Neural cell (in vitro differentiated cells): ENCODE data around the gene NOP10.

ENCODE experiments used
- EP300 ChIP-seq: fragments of 450-650 bp; conservative IDR thresholded peaks from 2 replicates; pipeline ENCODE4 v1.6.1; 2014; ENCODE audit warnings: antibody characterized with exemption, mild to moderate bottlenecking, moderate library complexity; ENCODE audit not compliant: poor library complexity, severe bottlenecking
- EZH2 ChIP-seq: fragments of 200-600, 300-800 bp; shearing (Covaris generic), sonication (generic); IDR thresholded peaks from 2 replicates; pipeline ENCODE4 v1.6.1; 2014; ENCODE audit warnings: antibody characterized with exemption, low read length, borderline replicate concordance, mild to moderate bottlenecking; ENCODE audit not compliant: insufficient read depth, poor library complexity, severe bottlenecking
- POLR2AphosphoS5 ChIP-seq: IDR thresholded peaks from 2 replicates; pipeline ENCODE4 v1.6.1; 2012
- SMC3 ChIP-seq: fragments of 450-650 bp; conservative IDR thresholded peaks from 2 replicates; pipeline ENCODE4 v1.6.1; 2014; ENCODE audit warnings: antibody characterized with exemption, mild to moderate bottlenecking, moderate library complexity; ENCODE audit not compliant: poor library complexity
- TAF1 ChIP-seq: IDR thresholded peaks from 2 replicates; pipeline ENCODE4 v1.6.1; 2012; ENCODE audit warnings: low read depth
- TF ChIP-seq, protein P1 (sequence below): IDR thresholded peaks from 2 replicates; pipeline ENCODE4 v1.6.1; 2012; ENCODE audit warnings: borderline replicate concordance
- TF ChIP-seq, protein P2 (sequence below): fragments of 450-650 bp; IDR thresholded peaks from 2 replicates; pipeline ENCODE4 v1.5.1; 2014; ENCODE audit warnings: antibody characterized with exemption, mild to moderate bottlenecking, moderate library complexity; ENCODE audit not compliant: poor library complexity, severe bottlenecking

DNA sequence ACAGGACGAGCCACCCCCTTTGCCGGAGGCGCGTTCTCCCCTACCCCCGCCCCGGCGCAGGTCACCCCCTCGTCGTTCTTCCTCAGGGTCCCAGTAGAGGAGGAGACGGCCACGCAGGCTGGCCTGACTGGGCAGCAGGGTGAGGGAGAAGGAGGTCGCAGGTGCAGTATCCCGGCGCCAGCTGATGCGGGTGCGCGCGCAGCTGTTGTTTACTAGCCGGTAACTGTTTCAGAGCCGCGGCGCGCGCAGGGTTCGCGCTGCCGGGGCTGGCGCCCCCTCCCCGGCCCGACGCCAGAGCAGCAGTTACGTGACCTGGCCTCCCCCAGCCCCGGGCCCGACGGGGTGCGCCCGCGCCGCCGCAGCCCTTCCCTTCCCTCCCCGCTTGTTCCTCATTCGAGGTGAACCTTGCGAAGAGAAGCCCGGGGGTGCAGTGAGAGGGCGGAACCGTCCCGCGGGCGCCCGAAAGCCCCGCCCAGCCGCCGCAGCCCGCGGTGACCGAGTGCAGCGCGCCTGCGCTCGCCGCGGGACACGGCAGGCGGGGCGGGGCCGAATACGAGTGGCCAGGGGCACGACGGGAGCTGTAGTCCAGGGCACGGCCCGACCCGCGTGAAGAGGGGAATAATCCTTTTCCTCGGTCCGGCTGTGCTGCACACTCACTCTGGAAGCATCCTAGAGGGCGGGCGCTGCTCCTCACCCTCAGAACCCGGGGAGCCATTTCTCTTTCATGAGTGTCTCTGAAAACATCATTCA, 5.2 kb downstream of the NOP10 start, which contains the start of gene SLC12A6:
- TF ChIP-seq, protein P1, sequence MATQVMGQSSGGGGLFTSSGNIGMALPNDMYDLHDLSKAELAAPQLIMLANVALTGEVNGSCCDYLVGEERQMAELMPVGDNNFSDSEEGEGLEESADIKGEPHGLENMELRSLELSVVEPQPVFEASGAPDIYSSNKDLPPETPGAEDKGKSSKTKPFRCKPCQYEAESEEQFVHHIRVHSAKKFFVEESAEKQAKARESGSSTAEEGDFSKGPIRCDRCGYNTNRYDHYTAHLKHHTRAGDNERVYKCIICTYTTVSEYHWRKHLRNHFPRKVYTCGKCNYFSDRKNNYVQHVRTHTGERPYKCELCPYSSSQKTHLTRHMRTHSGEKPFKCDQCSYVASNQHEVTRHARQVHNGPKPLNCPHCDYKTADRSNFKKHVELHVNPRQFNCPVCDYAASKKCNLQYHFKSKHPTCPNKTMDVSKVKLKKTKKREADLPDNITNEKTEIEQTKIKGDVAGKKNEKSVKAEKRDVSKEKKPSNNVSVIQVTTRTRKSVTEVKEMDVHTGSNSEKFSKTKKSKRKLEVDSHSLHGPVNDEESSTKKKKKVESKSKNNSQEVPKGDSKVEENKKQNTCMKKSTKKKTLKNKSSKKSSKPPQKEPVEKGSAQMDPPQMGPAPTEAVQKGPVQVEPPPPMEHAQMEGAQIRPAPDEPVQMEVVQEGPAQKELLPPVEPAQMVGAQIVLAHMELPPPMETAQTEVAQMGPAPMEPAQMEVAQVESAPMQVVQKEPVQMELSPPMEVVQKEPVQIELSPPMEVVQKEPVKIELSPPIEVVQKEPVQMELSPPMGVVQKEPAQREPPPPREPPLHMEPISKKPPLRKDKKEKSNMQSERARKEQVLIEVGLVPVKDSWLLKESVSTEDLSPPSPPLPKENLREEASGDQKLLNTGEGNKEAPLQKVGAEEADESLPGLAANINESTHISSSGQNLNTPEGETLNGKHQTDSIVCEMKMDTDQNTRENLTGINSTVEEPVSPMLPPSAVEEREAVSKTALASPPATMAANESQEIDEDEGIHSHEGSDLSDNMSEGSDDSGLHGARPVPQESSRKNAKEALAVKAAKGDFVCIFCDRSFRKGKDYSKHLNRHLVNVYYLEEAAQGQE = peak; percentile 85
- TF ChIP-seq, protein P2, sequence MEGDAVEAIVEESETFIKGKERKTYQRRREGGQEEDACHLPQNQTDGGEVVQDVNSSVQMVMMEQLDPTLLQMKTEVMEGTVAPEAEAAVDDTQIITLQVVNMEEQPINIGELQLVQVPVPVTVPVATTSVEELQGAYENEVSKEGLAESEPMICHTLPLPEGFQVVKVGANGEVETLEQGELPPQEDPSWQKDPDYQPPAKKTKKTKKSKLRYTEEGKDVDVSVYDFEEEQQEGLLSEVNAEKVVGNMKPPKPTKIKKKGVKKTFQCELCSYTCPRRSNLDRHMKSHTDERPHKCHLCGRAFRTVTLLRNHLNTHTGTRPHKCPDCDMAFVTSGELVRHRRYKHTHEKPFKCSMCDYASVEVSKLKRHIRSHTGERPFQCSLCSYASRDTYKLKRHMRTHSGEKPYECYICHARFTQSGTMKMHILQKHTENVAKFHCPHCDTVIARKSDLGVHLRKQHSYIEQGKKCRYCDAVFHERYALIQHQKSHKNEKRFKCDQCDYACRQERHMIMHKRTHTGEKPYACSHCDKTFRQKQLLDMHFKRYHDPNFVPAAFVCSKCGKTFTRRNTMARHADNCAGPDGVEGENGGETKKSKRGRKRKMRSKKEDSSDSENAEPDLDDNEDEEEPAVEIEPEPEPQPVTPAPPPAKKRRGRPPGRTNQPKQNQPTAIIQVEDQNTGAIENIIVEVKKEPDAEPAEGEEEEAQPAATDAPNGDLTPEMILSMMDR = peak; percentile 45
- TF ChIP-seq SMC3 = peak; percentile 25
- TF ChIP-seq EZH2 = no peak
- peak; percentile 82 for TF ChIP-seq POLR2AphosphoS5
- TF ChIP-seq EP300 = peak; percentile 66
- TF ChIP-seq TAF1 = peak; percentile 76
